Panc1 (cell line): Measurements from ENCODE around the gene FRS2.

ENCODE experiments used
- CTCF ChIP-seq: fragments of 450-650 bp; IDR thresholded peaks from 2 replicates; pipeline ENCODE4 v1.5.1; 2017; ENCODE audit warnings: mild to moderate bottlenecking
- POLR2AphosphoS5 ChIP-seq: IDR thresholded peaks from 2 replicates; pipeline ENCODE4 v1.6.1; 2012; ENCODE audit warnings: mild to moderate bottlenecking, low read depth, low read length, moderate library complexity
- TCF7L2 ChIP-seq: IDR thresholded peaks from 2 replicates; pipeline ENCODE4 v1.6.1; 2011; ENCODE audit warnings: mild to moderate bottlenecking, low read depth, low read length, inconsistent platforms

GRCh38 chr12:69438539-69438938 is 31.6 kb upstream of the FRS2 start:
- TF ChIP-seq CTCF (no peak), POLR2AphosphoS5 (no peak), TCF7L2 (no peak)
